Sigmoid colon (tissue), 4 donors: ENCODE results near the gene RASSF6.

Source experiments
- POLR2AphosphoS5 ChIP-seq, 4 donors: sonication (generic); formaldehyde crosslinking; IDR thresholded peaks; one replicate each; pipeline ENCODE4 v1.6.1; 2017; ENCODE audit warnings: antibody characterized with exemption in 4 of 4
- TF ChIP-seq, protein P1 (sequence below), 4 experiments: fragments of 450-650 bp in 3 of 4; fragments of 200-600 bp in 1 of 4; IDR thresholded peaks; one replicate each; pipeline ENCODE4 v1.5.1; 2016 to 2019; ENCODE audit warnings: antibody characterized with exemption in 4 of 4, mild to moderate bottlenecking in 3 of 4, moderate library complexity in 2 of 4

DNA sequence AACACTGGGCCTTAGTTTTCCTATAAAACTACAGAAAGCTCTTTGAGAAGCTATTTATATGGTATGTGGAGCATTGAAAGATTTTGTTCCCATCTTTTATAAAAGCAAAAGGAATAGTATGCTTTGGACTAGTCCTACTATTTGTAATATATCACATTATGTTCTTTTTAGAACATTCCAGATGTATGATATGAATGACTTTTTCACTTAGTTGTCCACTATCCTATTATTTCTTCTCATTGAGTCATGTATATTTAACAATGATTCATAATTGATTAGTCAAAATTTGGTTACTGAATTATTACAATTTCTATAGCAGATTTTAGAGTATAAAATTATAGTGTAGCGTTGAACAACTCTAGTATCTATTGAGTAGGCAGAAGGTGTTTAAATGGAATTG, 34.2 kb downstream of the RASSF6 start:
- no peak for TF ChIP-seq POLR2AphosphoS5 (IDR thresholded peaks at IDR 0.05)
- TF ChIP-seq, protein P1, sequence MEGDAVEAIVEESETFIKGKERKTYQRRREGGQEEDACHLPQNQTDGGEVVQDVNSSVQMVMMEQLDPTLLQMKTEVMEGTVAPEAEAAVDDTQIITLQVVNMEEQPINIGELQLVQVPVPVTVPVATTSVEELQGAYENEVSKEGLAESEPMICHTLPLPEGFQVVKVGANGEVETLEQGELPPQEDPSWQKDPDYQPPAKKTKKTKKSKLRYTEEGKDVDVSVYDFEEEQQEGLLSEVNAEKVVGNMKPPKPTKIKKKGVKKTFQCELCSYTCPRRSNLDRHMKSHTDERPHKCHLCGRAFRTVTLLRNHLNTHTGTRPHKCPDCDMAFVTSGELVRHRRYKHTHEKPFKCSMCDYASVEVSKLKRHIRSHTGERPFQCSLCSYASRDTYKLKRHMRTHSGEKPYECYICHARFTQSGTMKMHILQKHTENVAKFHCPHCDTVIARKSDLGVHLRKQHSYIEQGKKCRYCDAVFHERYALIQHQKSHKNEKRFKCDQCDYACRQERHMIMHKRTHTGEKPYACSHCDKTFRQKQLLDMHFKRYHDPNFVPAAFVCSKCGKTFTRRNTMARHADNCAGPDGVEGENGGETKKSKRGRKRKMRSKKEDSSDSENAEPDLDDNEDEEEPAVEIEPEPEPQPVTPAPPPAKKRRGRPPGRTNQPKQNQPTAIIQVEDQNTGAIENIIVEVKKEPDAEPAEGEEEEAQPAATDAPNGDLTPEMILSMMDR (IDR thresholded peaks at IDR 0.05): no peak
